Measurements from ENCODE around the gene SCAF4. TPM values are rescaled to one million over a fixed set of nuclear protein-coding genes. Genes with fewer than 3 reads are reported as not detected.
A peak's percentile ranks its signal among the peaks of the same experiment; 100 is the strongest.
"Not testable (repeated sequence)": the region's sequence is repeated elsewhere in the genome, so short reads cannot be mapped to it uniquely, and the experiment has no call there.

The SCAF4 gene
- total and polyA plus RNA-seq, 12 donors: 5.6 to 22.3 (median 20.3) TPM

DNA sequence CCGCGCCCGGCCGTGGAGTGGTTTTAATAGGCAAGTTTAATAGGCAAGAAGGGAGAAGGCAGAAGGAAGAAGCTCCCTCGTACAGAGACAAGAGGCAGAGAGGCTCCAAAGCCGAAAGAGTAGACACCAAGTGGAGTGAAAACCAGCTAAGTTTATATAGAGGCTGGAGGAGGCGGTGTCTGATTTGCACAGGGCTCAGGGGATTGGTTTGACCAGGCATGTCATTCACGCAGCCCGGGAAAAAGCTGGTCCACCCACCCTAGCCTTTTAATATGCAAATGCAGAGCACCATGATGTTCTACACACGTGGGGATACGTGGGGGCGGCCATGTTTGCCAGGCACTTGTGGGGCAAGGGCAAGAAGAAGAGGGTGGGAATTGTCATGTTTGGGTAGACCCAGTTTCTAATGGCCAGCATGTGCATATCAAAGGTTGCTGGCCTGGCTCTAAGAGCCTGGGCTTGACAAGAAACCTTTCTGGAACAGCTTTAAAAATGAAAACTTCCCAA is 90.4 kb downstream of the SCAF4 start:
- TF ChIP-seq, protein P1, sequence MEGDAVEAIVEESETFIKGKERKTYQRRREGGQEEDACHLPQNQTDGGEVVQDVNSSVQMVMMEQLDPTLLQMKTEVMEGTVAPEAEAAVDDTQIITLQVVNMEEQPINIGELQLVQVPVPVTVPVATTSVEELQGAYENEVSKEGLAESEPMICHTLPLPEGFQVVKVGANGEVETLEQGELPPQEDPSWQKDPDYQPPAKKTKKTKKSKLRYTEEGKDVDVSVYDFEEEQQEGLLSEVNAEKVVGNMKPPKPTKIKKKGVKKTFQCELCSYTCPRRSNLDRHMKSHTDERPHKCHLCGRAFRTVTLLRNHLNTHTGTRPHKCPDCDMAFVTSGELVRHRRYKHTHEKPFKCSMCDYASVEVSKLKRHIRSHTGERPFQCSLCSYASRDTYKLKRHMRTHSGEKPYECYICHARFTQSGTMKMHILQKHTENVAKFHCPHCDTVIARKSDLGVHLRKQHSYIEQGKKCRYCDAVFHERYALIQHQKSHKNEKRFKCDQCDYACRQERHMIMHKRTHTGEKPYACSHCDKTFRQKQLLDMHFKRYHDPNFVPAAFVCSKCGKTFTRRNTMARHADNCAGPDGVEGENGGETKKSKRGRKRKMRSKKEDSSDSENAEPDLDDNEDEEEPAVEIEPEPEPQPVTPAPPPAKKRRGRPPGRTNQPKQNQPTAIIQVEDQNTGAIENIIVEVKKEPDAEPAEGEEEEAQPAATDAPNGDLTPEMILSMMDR (IDR thresholded peaks at IDR 0.05): no peak
- no peaks in the 10 kb centered on the region for H3K4me1 ChIP-seq
- no peaks in the 10 kb centered on the region for H3K27me3 ChIP-seq
- H3K27ac ChIP-seq: no peak overlapping the region
- intact Hi-C loops (cut with DNase I): no loop called here
- ATAC-seq (no peak), DNase-seq (no peak)
- peaks cover 0 to 17% (median 3%) of the 10 kb centered on the region in 11 donors for H3K9me3 ChIP-seq
- WGBS, 2 donors: 95 to 96% methylated on average over 12 of the region's 12 CpGs
- no peak overlapping the region for H3K4me3 ChIP-seq
- H3K36me3 ChIP-seq: no peaks in the 10 kb centered on the region

DNA sequence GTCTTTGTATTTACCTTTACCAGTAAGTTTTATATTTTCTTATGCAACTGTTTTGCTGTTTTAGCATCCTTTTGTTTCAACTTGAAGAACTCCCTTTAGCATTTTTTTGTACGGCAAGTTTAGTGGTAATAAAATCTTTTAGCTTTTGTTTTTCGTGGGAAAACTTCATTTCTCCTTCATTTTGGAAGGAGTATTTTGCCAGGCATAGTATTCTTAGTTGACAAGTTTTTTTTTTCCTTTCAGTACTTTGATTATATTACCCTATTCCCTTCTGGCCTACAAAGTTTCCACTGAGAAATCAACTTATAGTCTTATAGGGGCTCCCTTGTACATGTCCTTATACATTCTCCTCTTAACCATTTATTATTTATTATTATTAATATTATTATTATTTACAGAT is 95.0 kb downstream of the SCAF4 start:
- no peaks in the 10 kb centered on the region for H3K27me3 ChIP-seq
- ATAC-seq (no peak), DNase-seq (no peak)
- no peaks in the 10 kb centered on the region for H3K36me3 ChIP-seq
- H3K27ac ChIP-seq: no peak overlapping the region
- H3K4me3 ChIP-seq: no peak overlapping the region
- no peaks in the 10 kb centered on the region for H3K4me1 ChIP-seq
- peaks cover 0 to 15% (median 3%) of the 10 kb centered on the region in 11 donors for H3K9me3 ChIP-seq
- intact Hi-C loops (cut with DNase I): no loop called here
- TF ChIP-seq, protein P1 (IDR thresholded peaks at IDR 0.05): no peak
- 79 to 83% methylated on average over 2 of the region's 2 CpGs for WGBS, 2 donors

DNA sequence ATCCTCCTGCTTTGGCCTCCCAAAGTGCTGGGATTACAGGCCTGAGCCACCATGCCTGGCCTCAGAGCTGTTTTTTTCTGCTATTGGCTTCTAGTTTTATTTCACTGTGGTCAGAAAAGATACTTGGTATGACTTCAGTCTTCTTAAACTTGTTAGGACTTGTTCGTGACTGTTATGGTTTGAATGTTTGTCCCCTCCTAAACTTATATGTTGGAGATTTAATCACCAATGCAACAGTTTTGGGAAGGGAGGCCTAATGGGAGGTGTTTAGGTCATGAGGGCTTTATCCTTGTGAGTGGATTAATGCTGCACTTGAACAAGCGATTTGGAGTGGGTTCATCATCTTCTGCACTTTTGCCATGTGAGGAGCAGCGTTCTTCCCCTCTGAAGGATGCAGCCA is 96.9 kb downstream of the SCAF4 start:
- DNase-seq: no peak
- Histone ChIP-seq H3K9me3 (peaks cover 0 to 13% (median 3%) of the 10 kb centered on the region in 11 donors), H3K4me3 (no peak overlapping the region), H3K27me3 (no peaks in the 10 kb centered on the region), H3K36me3 (no peaks in the 10 kb centered on the region), H3K4me1 (peaks cover 0 to 4% (median 0%) of the 10 kb centered on the region in 9 donors), H3K27ac (no peak overlapping the region)
- WGBS, 2 donors: 84 to 91% methylated on average over 3 of the region's 3 CpGs
- no peak for ATAC-seq
- intact Hi-C loops (cut with DNase I): no loop called here
- TF ChIP-seq, protein P1 (IDR thresholded peaks at IDR 0.05): no peak

DNA sequence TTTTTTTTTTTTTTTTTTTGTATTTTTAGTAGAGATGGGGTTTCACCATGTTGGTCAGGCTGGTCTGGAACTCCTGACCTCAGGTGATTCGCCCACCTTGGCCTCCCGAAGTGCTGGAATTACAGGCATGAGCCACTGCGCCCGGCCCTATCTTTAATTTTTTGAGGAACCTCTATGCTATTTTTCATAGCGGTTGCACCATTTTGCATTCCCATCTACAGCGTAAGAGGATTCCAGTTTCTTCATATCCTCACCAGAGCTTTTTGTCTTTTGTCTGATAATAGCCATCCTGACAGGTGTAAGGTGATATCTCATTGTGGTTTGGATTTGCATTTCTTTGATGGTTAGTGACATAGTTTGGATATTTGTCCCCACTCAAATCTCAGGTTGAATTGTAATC is 100.0 kb downstream of the SCAF4 start:
- 96 to 97% methylated on average over 6 of the region's 6 CpGs for WGBS, 2 donors
- H3K4me3 ChIP-seq; H3K27me3 ChIP-seq; H3K36me3 ChIP-seq; ATAC-seq; H3K4me1 ChIP-seq; intact Hi-C loops (cut with DNase I); H3K9me3 ChIP-seq; H3K27ac ChIP-seq; DNase-seq: not testable (repeated sequence)

DNA sequence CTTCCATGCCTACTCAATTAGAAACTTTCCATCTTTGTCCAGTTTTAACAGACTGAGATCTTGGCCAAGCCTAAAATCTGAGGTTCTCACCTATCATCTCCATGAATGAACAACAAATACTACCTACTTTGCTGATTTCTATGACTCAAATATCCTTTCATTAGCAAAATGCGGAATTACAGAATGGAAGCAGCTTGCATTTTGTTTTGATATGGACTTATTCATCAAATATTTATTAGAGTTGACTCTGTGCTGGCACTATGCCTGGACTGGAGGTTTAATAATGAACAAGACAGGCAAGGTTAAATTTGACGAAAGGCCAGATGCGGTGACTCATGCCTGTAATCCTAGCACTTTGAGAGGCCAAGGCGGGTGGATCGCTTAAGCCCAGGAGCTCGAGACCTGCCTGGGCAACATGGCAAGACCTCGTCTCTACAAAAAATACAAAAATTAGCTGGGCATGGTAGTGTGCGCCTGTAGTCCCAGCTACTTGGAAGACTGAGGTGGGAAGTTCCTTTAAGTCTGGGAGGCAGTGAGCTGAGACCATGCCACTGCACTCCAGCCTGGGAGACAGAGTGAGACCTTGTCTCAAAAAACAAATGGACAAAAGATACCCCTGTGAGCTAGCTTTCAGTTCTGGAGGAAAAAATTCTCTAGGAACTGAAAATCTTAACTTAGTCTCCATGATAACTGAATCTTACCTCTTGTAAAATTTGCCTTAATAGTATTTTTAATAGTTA is 101.8 kb downstream of the SCAF4 start:
- H3K4me1 ChIP-seq: peaks cover 0 to 4% (median 0%) of the 10 kb centered on the region in 9 donors
- H3K36me3 ChIP-seq: no peaks in the 10 kb centered on the region
- no peaks in the 10 kb centered on the region for H3K27me3 ChIP-seq
- H3K9me3 ChIP-seq: no peaks in the 10 kb centered on the region
- 65 to 68% methylated on average over 8 of the region's 8 CpGs for WGBS, 2 donors
- intact Hi-C loops (cut with DNase I): no loop called here
- ATAC-seq (peak in 1 of 8 donors; percentile 47), DNase-seq (no peak)
- no peak overlapping the region for H3K27ac ChIP-seq
- TF ChIP-seq, protein P1 (IDR thresholded peaks at IDR 0.05): no peak
- no peak overlapping the region for H3K4me3 ChIP-seq

All from heart right ventricle (tissue), 16 donors.